Heart left ventricle (tissue), 16 donors: ENCODE results near the gene ITGB8. TPM values are rescaled to one million over a fixed set of nuclear protein-coding genes. Genes with fewer than 3 reads are reported as not detected.

Experiments
- ATAC-seq, 4 donors: fragments of 200-7000 bp; cut with Tn5 transposase; one replicate each; pipeline ENCODE4 v1.9.1; 2020 to 2022; ENCODE audit warnings: moderate library complexity in 4 of 4, mild to moderate bottlenecking in 3 of 4, moderate number of reproducible peaks in 1 of 4
- DNase-seq, 5 donors: peaks; one replicate each; pipeline ENCODE4 v3.0.0-alpha.2; 2020
- H3K27ac ChIP-seq, 12 donors: fragments of 200-600 bp; sonication (generic) in 4 of 12; one replicate each; pipeline versions ENCODE4 v1.5.0 to v1.8.0; 2016 to 2022; ENCODE audit warnings: mild to moderate bottlenecking in 2 of 12
- H3K27me3 ChIP-seq, 9 donors: fragments of 200-600 bp; sonication (generic) in 2 of 9; one replicate each; pipeline versions ENCODE4 v1.5.1 to v1.8.0; 2016 to 2022; ENCODE audit warnings: mild to moderate bottlenecking in 3 of 9
- H3K36me3 ChIP-seq, 9 donors: fragments of 200-600 bp; sonication (generic) in 2 of 9; one replicate each; pipeline versions ENCODE4 v1.5.0 to v1.8.0; 2018 to 2022; ENCODE audit warnings: mild to moderate bottlenecking in 2 of 9
- H3K4me1 ChIP-seq, 12 donors: fragments of 200-600 bp; sonication (generic) in 4 of 12; one replicate each; pipeline versions ENCODE4 v1.5.0 to v1.8.0; 2016 to 2022; ENCODE audit warnings: mild to moderate bottlenecking in 3 of 12
- H3K4me3 ChIP-seq, 12 donors: fragments of 200-600 bp; sonication (generic) in 4 of 12; one replicate each; pipeline versions ENCODE4 v1.5.0 to v1.8.0; 2017 to 2022; ENCODE audit warnings: mild to moderate bottlenecking in 9 of 12, moderate library complexity in 4 of 12
- H3K9me3 ChIP-seq, 12 donors: fragments of 200-600 bp; sonication (generic) in 4 of 12; one replicate each; pipeline versions ENCODE4 v1.5.0 to v1.8.0; 2016 to 2022; ENCODE audit warnings: mild to moderate bottlenecking in 1 of 12
- POLR2A ChIP-seq, 2 donors: fragments of 450-650 bp; IDR thresholded peaks; one replicate each; pipeline ENCODE4 v1.6.1; 2017; ENCODE audit warnings: antibody characterized with exemption in 2 of 2, mild to moderate bottlenecking in 2 of 2, moderate library complexity in 2 of 2
- WGBS, 4 donors: extraction: QIAGEN DNeasy Blood & Tissue Kit in 2 of 4; methylation state at CpG; one replicate each; pipeline versions ENCODE4 v1.1.5 to v1.1.7; 2013 to 2018; 5-methylcytosine and 5-hydroxymethylcytosine counted together
- intact Hi-C, 10 donors: fragments of 100-400 bp; cut with DNase I; formaldehyde crosslinking; loops; one replicate each; pipeline versions ENCODE4 v1.11.1 to v1.14.2; 2022
- polyA plus RNA-seq, 2 donors: library from polyadenylated mRNA; stranded (reverse); fragments of 200-250 nt; gene quantifications; one replicate each; pipeline ENCODE4 v1.2.3, GENCODE V29; 2013
- total RNA-seq, 9 donors: library from RNA; depleted of rRNA in 2 of 9; stranded (reverse); fragments of >200 nt in 2 of 9; fragmentation: NEBNext Ultra II Directional in 3 of 9; extraction: Animal tissue kit (Norgen Biotek cat#: 25700) in 3 of 9; gene quantifications; one replicate each; pipeline versions ENCODE4 v1.1.0 to v1.2.4, GENCODE V29; 2016 to 2023
- TF ChIP-seq, protein P1 (sequence below), 12 donors: fragments of 200-600 bp; sonication (generic) in 4 of 12; IDR thresholded peaks; one replicate each; pipeline versions ENCODE4 v1.5.0 to v1.8.0; 2018 to 2022; ENCODE audit warnings: antibody characterized with exemption in 12 of 12, mild to moderate bottlenecking in 5 of 12
- donor health status: ischemic (EF 13 %, LVEDD 7.1; RV severe dilation, severe dysfunction).
- donor health status: healthy with polysubstance abuse.
- donor health status: DM: no; HTN: yes; CAD: no.
- donor health status: DM: no; HTN: no; CAD: no.
- donor health status: ischemic (EF 25% LVEDD 6.9; RV normal size, moderate dysfunction).
- donor health status: ischemic (EF 25% LVEDD 5.7; RV mildly dilated, moderate dysfunction).
- donor health status: healthy.
- donor health status: DM: yes; HTN: yes; CAD: no.
- donor health status: ischemic (EF 35%, LVEDD 5.7; RV mildly dilated, moderate dysfunction).
- donor health status: nonischemic (EF 11% LVEDD 7.7; RV severe dilation, severe dysfunction).
- donor health status: DM: yes; HTN: yes; CAD: no.
- donor health status: PGD.
- donor health status: ischemic (EF 29% LVEDD 5.4; RV normal size, mild dysfunction).
- donor health status: nonischemic (EF 23%, LVEDD 6.1; RV moderate dilation, normal function).

Gene ITGB8
- total and polyA plus RNA-seq, 11 donors = 0.61 to 16.0 (median 2.1) TPM

DNA sequence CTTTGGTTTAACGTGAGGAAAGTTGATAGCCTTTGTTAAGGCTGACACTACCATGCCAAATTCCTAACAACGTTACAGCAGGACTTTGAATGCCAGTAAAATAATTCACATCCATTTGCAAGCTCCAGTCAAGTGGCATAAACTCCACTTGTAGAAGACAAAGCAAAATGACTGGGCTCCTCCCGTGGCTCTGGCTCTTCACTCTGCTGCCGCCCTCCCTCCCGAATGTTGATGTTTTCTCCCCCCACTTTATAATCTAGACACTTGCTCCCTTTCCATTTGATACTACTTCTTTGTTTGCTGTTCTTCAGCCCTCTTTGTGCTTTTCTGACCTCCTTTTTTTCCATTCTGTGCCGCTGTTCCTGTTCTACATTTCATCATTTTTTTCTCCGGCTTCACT, 22.8 kb upstream of the ITGB8 start:
- DNase-seq (no peak), ATAC-seq (no peak)
- H3K9me3 ChIP-seq = no peaks in the 10 kb centered on the region
- no peak overlapping the region for H3K4me3 ChIP-seq
- intact Hi-C loops = loop anchor here in 2 of 10 donors (5.0 kb wide), 2 partner anchors 146 to 151 kb away; no protein-coding TSS in a partner anchor
- no peaks in the 10 kb centered on the region for H3K36me3 ChIP-seq
- WGBS, 4 donors = 64 to 73% (median 67%) methylated on average over 7 of the region's 7 CpGs
- no peak overlapping the region for H3K27ac ChIP-seq
- no peaks in the 10 kb centered on the region for H3K27me3 ChIP-seq
- TF ChIP-seq, protein P1, sequence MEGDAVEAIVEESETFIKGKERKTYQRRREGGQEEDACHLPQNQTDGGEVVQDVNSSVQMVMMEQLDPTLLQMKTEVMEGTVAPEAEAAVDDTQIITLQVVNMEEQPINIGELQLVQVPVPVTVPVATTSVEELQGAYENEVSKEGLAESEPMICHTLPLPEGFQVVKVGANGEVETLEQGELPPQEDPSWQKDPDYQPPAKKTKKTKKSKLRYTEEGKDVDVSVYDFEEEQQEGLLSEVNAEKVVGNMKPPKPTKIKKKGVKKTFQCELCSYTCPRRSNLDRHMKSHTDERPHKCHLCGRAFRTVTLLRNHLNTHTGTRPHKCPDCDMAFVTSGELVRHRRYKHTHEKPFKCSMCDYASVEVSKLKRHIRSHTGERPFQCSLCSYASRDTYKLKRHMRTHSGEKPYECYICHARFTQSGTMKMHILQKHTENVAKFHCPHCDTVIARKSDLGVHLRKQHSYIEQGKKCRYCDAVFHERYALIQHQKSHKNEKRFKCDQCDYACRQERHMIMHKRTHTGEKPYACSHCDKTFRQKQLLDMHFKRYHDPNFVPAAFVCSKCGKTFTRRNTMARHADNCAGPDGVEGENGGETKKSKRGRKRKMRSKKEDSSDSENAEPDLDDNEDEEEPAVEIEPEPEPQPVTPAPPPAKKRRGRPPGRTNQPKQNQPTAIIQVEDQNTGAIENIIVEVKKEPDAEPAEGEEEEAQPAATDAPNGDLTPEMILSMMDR (IDR thresholded peaks at IDR 0.05) = no peak
- TF ChIP-seq POLR2A (IDR thresholded peaks at IDR 0.05) = no peak
- H3K4me1 ChIP-seq = peaks cover 0 to 4% (median 0%) of the 10 kb centered on the region in 12 donors

DNA sequence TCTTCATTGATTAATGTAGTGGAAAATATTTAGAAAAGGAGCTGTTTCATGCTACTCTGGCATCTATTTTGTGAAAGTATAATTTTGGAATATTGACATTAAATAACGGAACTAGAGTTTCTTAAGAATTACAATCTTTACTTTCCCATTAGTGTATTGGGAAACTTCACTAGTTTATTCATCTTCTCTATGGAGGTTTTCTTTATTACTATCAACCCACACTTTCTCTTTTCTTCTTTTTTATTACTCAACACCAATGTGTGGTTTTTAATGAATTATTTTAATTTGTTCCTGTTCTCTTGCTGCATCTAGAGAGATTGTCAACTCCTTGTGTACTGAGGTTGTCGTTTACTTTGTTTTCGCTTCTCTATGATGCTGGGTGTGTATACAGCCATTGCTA, 20.4 kb upstream of the ITGB8 start:
- intact Hi-C loops = loop anchor here in 5 of 10 donors (5.0 to 10.0 kb wide), 3 partner anchors 146 to 284 kb away; no protein-coding TSS in a partner anchor
- Histone ChIP-seq H3K4me3 (no peak overlapping the region), H3K9me3 (no peaks in the 10 kb centered on the region), H3K27me3 (no peaks in the 10 kb centered on the region), H3K27ac (no peak overlapping the region), H3K4me1 (peaks cover 0 to 4% (median 0%) of the 10 kb centered on the region in 12 donors), H3K36me3 (no peaks in the 10 kb centered on the region)
- no peak for ATAC-seq
- WGBS, 4 donors = 90 to 97% (median 93%) methylated on average over 3 of the region's 3 CpGs
- TF ChIP-seq, protein P1 (IDR thresholded peaks at IDR 0.05) = no peak
- no peak for TF ChIP-seq POLR2A (IDR thresholded peaks at IDR 0.05)
- DNase-seq = no peak

DNA sequence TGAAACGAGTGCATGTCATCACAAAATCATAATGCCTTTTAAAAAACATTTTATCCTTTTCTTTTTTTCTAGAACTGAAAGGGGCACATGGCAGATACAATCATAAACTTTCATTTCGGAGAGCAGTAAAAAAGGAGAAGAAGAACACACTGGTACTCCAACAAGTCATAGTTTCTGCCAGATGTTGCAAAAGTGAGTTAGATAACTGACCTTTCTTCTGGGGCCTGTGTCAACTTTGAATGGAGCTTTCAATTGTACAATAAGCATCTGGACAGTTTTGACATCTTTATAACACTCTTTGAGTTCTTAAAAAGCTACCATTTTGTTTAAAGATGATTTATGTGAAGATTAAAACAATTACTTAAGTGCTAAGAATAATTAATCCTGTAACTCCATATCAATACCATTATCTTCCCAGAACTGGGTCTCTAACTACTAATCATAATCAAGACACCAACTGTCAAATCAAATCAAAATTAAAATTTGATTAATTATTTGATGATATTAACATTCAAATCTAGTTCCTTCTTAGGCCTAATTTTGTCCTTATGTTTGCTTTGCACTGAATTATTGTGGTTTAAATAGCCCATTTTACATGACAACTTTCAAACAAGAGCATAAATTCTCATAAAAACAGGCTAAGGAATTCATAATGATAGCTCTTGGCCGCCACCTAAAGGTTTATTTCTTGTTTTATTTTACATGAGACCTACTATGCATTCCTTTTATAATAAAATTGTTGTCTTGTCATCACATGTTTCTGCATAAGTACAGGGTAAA, 19.5 kb upstream of the ITGB8 start:
- no peak for DNase-seq
- no peak overlapping the region for H3K4me3 ChIP-seq
- H3K27ac ChIP-seq = no peak overlapping the region
- peaks cover 0 to 4% (median 0%) of the 10 kb centered on the region in 12 donors for H3K4me1 ChIP-seq
- TF ChIP-seq, protein P1 (IDR thresholded peaks at IDR 0.05) = peak in 9 of 12 donors; percentile 17 to 48 (median 31)
- no peak for TF ChIP-seq POLR2A (IDR thresholded peaks at IDR 0.05)
- H3K27me3 ChIP-seq = no peaks in the 10 kb centered on the region
- H3K9me3 ChIP-seq = no peaks in the 10 kb centered on the region
- H3K36me3 ChIP-seq = no peaks in the 10 kb centered on the region
- 66 to 73% (median 68%) methylated on average over 3 of the region's 3 CpGs for WGBS, 4 donors
- intact Hi-C loops = loop anchor here in 5 of 10 donors (5.0 to 10.0 kb wide), 3 partner anchors 146 to 284 kb away; no protein-coding TSS in a partner anchor
- no peak for ATAC-seq

DNA sequence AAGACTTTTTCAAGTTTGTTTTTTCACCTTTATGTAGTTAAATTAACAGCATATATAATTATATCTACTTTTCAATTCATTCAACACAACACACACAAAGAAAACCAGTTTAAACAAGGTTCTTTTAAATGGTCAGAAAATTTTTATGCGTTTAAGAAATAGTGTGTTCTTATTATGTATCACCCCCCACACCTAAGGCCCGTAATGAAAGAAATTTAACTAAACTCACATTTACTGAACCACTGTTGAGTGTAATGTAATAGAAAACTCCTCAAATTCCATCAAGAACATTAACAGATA, 19.0 kb upstream of the ITGB8 start:
- intact Hi-C loops = loop anchor here in 5 of 10 donors (5.0 to 10.0 kb wide), 3 partner anchors 147 to 283 kb away; no protein-coding TSS in a partner anchor

More for the DNA sequence above, 19.0 kb upstream of the ITGB8 start:
- Histone ChIP-seq H3K4me1 (peaks cover 0 to 4% (median 0%) of the 10 kb centered on the region in 12 donors), H3K36me3 (no peaks in the 10 kb centered on the region), H3K4me3 (no peak overlapping the region), H3K27me3 (no peaks in the 10 kb centered on the region), H3K9me3 (no peaks in the 10 kb centered on the region), H3K27ac (no peak overlapping the region)
- DNase-seq (no peak), ATAC-seq (no peak)
- WGBS, 4 donors = 91 to 96% (median 93%) methylated on average over 2 of the region's 2 CpGs
- TF ChIP-seq, protein P1 (IDR thresholded peaks at IDR 0.05) = no peak
- no peak for TF ChIP-seq POLR2A (IDR thresholded peaks at IDR 0.05)
